Measurements from ENCODE around the gene SDK1.

The SDK1 gene

DNA sequence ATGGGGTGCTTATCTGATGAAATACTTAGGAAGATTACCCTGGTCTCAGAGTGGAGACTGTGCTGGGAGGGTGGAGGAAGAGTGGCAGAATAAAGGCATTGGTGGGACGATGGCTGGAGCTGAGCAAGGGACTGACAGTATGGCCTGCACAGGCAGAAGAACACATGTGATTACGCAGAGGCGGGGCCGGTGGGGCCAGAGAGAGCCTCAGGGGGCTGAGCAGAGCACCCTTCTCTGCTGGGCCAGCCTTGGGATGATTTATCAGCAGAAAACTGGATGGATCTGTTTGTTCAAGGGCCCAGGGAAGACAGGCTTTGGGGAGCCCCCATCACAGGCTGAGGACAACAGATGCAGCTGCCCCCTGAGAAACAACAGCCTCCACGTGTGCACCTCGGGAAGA is 272.1 kb downstream of the SDK1 start:
- ChIA-PET CTCF (no interaction called here), POLR2A (no interaction called here)
- Histone ChIP-seq H3K27ac (ENCODE audit: extremely low read depth, low read depth, low read length) (no peak overlapping the region), H3K4me3 (ENCODE audit: low read depth, low read length) (no peak overlapping the region), H3K4me1 (ENCODE audit: control insufficient read depth, insufficient read depth, low read length) (0 out of 2 replicates have a peak, but pooled peaks cover 4% of the 10 kb centered on the region), H3K36me3 (ENCODE audit: control insufficient read depth in 2 of 2, insufficient read depth in 1 of 2, low read length in 2 of 2) (no peaks in the 10 kb centered on the region), H3K9me3 (ENCODE audit: control insufficient read depth, insufficient read depth, low read depth, low read length) (no peaks in the 10 kb centered on the region)
- TF ChIP-seq ZNF121 (tag by site-specific recombination; IDR thresholded peaks at IDR 0.05) (no peak), FEZF1 (tag by site-specific recombination; IDR thresholded peaks at IDR 0.05) (no peak), SP2 (tag by site-specific recombination; IDR thresholded peaks at IDR 0.05) (no peak), ZFP41 (tag by site-specific recombination; IDR thresholded peaks at IDR 0.05; ENCODE audit: borderline replicate concordance) (no peak), ZNF785 (tag by site-specific recombination; IDR thresholded peaks at IDR 0.05) (no peak), ZNF157 (tag by site-specific recombination; IDR thresholded peaks at IDR 0.05) (no peak), GLIS2 (tag by site-specific recombination; IDR thresholded peaks at IDR 0.05) (no peak), ZNF112 (tag by site-specific recombination; IDR thresholded peaks at IDR 0.05) (no peak), ZNF37A (tag by site-specific recombination; IDR thresholded peaks at IDR 0.05) (no peak), ZFP37 (tag by site-specific recombination; IDR thresholded peaks at IDR 0.05) (no peak), GLIS1 (tag by site-specific recombination; IDR thresholded peaks at IDR 0.05) (no peak), ZNF610 (tag by site-specific recombination; IDR thresholded peaks at IDR 0.05; ENCODE audit: borderline replicate concordance) (no peak), ZFHX2 (tag by site-specific recombination; conservative IDR thresholded peaks at IDR 0.05) (no peak), ZNF510 (tag by site-specific recombination; IDR thresholded peaks at IDR 0.05; ENCODE audit: insufficient replicate concordance) (no peak), ZNF19 (tag by site-specific recombination; IDR thresholded peaks at IDR 0.05; ENCODE audit: low read depth) (no peak), SCRT2 (tag by site-specific recombination; IDR thresholded peaks at IDR 0.05) (no peak)
- TF ChIP-seq, protein P1, sequence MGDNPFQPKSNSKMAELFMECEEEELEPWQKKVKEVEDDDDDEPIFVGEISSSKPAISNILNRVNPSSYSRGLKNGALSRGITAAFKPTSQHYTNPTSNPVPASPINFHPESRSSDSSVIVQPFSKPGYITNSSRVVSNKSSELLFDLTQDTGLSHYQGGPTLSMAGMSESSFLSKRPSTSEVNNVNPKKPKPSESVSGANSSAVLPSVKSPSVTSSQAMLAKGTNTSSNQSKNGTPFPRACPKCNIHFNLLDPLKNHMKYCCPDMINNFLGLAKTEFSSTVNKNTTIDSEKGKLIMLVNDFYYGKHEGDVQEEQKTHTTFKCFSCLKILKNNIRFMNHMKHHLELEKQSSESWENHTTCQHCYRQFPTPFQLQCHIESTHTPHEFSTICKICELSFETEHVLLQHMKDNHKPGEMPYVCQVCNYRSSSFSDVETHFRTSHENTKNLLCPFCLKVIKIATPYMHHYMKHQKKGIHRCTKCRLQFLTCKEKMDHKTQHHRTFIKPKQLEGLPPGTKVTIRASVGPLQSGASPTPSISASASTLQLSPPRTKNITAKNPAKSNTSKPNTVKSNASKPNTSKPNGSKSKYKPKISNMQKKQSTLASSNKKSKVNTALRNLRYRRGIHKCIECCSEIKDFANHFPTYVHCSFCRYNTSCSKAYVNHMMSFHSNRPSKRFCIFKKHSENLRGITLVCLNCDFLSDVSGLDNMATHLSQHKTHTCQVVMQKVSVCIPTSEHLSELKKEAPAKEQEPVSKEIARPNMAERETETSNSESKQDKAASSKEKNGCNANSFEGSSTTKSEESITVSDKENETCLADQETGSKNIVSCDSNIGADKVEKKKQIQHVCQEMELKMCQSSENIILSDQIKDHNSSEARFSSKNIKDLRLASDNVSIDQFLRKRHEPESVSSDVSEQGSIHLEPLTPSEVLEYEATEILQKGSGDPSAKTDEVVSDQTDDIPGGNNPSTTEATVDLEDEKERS (tag by site-specific recombination; IDR thresholded peaks at IDR 0.05) = no peak
- TF ChIP-seq, protein P2, sequence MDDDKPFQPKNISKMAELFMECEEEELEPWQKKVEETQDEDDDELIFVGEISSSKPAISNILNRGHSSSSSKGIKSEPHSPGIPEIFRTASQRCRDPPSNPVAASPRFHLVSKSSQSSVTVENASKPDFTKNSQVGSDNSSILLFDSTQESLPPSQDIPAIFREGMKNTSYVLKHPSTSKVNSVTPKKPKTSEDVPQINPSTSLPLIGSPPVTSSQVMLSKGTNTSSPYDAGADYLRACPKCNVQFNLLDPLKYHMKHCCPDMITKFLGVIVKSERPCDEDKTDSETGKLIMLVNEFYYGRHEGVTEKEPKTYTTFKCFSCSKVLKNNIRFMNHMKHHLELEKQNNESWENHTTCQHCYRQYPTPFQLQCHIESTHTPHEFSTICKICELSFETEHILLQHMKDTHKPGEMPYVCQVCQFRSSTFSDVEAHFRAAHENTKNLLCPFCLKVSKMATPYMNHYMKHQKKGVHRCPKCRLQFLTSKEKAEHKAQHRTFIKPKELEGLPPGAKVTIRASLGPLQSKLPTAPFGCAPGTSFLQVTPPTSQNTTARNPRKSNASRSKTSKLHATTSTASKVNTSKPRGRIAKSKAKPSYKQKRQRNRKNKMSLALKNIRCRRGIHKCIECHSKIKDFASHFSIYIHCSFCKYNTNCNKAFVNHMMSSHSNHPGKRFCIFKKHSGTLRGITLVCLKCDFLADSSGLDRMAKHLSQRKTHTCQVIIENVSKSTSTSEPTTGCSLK (tag by site-specific recombination; IDR thresholded peaks at IDR 0.05) = no peak
- TF ChIP-seq, protein P3, sequence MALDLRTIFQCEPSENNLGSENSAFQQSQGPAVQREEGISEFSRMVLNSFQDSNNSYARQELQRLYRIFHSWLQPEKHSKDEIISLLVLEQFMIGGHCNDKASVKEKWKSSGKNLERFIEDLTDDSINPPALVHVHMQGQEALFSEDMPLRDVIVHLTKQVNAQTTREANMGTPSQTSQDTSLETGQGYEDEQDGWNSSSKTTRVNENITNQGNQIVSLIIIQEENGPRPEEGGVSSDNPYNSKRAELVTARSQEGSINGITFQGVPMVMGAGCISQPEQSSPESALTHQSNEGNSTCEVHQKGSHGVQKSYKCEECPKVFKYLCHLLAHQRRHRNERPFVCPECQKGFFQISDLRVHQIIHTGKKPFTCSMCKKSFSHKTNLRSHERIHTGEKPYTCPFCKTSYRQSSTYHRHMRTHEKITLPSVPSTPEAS (tag by site-specific recombination; IDR thresholded peaks at IDR 0.05) = no peak
- TF ChIP-seq, protein P4, sequence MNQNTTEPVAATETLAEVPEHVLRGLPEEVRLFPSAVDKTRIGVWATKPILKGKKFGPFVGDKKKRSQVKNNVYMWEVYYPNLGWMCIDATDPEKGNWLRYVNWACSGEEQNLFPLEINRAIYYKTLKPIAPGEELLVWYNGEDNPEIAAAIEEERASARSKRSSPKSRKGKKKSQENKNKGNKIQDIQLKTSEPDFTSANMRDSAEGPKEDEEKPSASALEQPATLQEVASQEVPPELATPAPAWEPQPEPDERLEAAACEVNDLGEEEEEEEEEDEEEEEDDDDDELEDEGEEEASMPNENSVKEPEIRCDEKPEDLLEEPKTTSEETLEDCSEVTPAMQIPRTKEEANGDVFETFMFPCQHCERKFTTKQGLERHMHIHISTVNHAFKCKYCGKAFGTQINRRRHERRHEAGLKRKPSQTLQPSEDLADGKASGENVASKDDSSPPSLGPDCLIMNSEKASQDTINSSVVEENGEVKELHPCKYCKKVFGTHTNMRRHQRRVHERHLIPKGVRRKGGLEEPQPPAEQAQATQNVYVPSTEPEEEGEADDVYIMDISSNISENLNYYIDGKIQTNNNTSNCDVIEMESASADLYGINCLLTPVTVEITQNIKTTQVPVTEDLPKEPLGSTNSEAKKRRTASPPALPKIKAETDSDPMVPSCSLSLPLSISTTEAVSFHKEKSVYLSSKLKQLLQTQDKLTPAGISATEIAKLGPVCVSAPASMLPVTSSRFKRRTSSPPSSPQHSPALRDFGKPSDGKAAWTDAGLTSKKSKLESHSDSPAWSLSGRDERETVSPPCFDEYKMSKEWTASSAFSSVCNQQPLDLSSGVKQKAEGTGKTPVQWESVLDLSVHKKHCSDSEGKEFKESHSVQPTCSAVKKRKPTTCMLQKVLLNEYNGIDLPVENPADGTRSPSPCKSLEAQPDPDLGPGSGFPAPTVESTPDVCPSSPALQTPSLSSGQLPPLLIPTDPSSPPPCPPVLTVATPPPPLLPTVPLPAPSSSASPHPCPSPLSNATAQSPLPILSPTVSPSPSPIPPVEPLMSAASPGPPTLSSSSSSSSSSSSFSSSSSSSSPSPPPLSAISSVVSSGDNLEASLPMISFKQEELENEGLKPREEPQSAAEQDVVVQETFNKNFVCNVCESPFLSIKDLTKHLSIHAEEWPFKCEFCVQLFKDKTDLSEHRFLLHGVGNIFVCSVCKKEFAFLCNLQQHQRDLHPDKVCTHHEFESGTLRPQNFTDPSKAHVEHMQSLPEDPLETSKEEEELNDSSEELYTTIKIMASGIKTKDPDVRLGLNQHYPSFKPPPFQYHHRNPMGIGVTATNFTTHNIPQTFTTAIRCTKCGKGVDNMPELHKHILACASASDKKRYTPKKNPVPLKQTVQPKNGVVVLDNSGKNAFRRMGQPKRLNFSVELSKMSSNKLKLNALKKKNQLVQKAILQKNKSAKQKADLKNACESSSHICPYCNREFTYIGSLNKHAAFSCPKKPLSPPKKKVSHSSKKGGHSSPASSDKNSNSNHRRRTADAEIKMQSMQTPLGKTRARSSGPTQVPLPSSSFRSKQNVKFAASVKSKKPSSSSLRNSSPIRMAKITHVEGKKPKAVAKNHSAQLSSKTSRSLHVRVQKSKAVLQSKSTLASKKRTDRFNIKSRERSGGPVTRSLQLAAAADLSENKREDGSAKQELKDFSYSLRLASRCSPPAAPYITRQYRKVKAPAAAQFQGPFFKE (tag by site-specific recombination; IDR thresholded peaks at IDR 0.05; ENCODE audit: borderline replicate concordance) = no peak

Data from HEK293 (cell line).